Parathyroid adenoma (tissue), 2 donors: Measurements from ENCODE around the gene CEP85L.
A peak's percentile ranks its signal among the peaks of the same experiment; 100 is the strongest.

Source experiments
- H2AFZ ChIP-seq: fragments of 300-600 bp; sonication (generic); one replicate; pipeline ENCODE4 v1.7.0; 2017; ENCODE audit warnings: antibody characterized with exemption, mild to moderate bottlenecking
- H3K27ac ChIP-seq: fragments of 300-600 bp; sonication (generic); one replicate; pipeline ENCODE4 v1.7.0; 2017
- H3K27me3 ChIP-seq: fragments of 300-600 bp; sonication (generic); one replicate; pipeline ENCODE4 v1.7.0; 2017; ENCODE audit warnings: low read length; ENCODE audit not compliant: control insufficient read depth, insufficient read depth
- H3K36me3 ChIP-seq: fragments of 300-600 bp; sonication (generic); one replicate; pipeline ENCODE4 v1.7.0; 2017; ENCODE audit warnings: low read length; ENCODE audit not compliant: control insufficient read depth, insufficient read depth
- H3K4me1 ChIP-seq: fragments of 300-600 bp; sonication (generic); one replicate; pipeline ENCODE4 v1.7.0; 2017; ENCODE audit warnings: control low read depth
- H3K4me2 ChIP-seq: fragments of 300-600 bp; sonication (generic); one replicate; pipeline ENCODE4 v1.7.0; 2017; ENCODE audit warnings: low read length
- H3K4me3 ChIP-seq: fragments of 300-600 bp; sonication (generic); one replicate; pipeline ENCODE4 v1.7.0; 2017; ENCODE audit warnings: low read depth, low read length
- H3K79me2 ChIP-seq: fragments of 300-600 bp; sonication (generic); one replicate; pipeline ENCODE4 v1.7.0; 2017; ENCODE audit warnings: control low read depth
- H3K9ac ChIP-seq: fragments of 300-600 bp; sonication (generic); one replicate; pipeline ENCODE4 v1.7.0; 2017; ENCODE audit warnings: mild to moderate bottlenecking
- H3K9me3 ChIP-seq: fragments of 300-600 bp; sonication (generic); one replicate; pipeline ENCODE4 v1.7.0; 2017; ENCODE audit warnings: low read length; ENCODE audit not compliant: control insufficient read depth
- TF ChIP-seq, protein P1 (sequence below): fragments of 300-600 bp; sonication (generic); IDR thresholded peaks from one replicate; pipeline ENCODE4 v1.7.0; 2017; ENCODE audit warnings: antibody characterized with exemption, mild to moderate bottlenecking
- donor health status: primary hyperparathyroidism.

Gene CEP85L

DNA sequence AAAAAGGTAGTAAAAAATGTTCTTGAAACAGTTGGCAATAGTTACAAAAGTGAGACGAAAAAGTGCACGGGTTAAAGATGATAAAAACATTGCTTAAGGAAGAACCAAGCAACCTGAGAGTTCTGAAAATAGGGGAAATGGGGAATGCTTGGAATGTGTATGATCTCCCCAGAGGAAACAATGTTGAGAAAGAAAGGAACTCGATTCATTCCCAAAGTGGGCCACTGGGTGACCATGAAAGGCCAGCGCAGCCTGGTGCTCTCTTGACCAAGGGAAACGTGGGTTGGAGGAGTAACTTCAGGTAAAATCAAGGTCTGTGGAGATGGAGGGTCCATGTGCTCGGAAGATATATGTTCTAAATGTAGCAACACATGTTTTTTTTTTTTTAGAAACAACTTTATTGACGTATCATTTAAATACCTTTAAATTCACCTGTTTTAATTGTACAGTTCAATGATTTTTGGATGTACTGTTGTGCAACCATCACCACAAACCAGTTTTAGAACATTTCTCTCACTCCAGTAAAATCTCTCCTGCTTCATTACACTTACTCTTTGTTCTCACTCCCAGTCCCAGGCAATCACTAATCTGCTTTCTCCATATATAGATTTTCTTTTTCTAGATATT lies 34.5 kb upstream of the CEP85L start:
- Histone ChIP-seq H2AFZ (no peak overlapping the region), H3K79me2 (no peaks in the 10 kb centered on the region), H3K9me3 (no peaks in the 10 kb centered on the region), H3K36me3 (no peaks in the 10 kb centered on the region), H3K4me2 (no peak overlapping the region), H3K4me3 (no peak overlapping the region), H3K9ac (no peak overlapping the region), H3K4me1 (no peaks in the 10 kb centered on the region), H3K27ac (no peak overlapping the region), H3K27me3 (no peaks in the 10 kb centered on the region)
- TF ChIP-seq, protein P1, sequence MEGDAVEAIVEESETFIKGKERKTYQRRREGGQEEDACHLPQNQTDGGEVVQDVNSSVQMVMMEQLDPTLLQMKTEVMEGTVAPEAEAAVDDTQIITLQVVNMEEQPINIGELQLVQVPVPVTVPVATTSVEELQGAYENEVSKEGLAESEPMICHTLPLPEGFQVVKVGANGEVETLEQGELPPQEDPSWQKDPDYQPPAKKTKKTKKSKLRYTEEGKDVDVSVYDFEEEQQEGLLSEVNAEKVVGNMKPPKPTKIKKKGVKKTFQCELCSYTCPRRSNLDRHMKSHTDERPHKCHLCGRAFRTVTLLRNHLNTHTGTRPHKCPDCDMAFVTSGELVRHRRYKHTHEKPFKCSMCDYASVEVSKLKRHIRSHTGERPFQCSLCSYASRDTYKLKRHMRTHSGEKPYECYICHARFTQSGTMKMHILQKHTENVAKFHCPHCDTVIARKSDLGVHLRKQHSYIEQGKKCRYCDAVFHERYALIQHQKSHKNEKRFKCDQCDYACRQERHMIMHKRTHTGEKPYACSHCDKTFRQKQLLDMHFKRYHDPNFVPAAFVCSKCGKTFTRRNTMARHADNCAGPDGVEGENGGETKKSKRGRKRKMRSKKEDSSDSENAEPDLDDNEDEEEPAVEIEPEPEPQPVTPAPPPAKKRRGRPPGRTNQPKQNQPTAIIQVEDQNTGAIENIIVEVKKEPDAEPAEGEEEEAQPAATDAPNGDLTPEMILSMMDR: no peak

DNA sequence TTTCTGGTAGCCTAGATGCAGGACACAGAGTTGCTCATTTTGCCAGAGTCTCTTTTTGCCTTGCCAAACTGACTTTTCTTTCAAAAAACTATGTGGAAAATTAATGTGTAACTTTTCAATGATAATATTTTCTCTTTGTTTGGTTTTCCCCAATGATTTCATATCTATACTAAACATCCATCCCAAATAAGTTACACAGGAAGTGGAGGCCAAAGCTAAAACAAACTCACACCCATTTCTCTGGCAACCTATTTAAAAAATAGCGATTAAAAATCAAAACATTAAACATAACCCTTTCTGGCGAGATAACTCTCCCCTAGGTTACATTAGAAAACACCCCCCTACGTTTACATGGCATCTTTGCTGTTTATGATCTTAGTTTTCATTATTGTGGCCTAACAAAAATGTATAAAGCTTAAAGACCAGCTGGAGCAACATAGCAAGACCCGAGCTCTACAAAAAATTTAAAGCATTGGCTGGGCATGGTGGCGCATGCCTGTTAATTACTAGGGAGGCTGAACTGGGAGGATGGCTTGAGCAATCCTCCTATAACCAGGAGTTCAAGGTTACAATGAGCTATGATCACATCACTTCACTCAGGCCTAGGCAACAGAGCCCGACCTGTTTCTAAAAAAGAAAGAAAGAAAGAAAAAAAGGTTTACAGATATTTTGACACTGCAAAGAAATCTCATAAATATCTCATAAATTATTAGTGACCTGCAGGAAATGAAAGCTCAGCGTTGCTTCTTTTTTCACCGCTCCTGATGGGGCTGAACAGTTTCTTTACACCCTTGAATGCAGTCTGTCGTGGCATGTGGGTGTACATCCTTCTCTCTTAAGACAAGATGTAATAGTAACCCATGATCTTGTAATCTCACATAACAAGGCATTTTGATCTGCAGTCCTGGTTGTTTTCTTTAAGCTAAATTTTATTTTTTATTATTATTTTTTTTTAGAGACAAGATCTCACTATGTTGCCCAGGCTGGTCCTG lies 32.8 kb upstream of the CEP85L start:
- H3K4me3 ChIP-seq: no peak overlapping the region
- no peaks in the 10 kb centered on the region for H3K79me2 ChIP-seq
- H3K36me3 ChIP-seq: no peaks in the 10 kb centered on the region
- no peak overlapping the region for H3K4me2 ChIP-seq
- H3K9ac ChIP-seq: no peak overlapping the region
- no peak overlapping the region for H3K27ac ChIP-seq
- H3K9me3 ChIP-seq: no peaks in the 10 kb centered on the region
- no peaks in the 10 kb centered on the region for H3K27me3 ChIP-seq
- TF ChIP-seq, protein P1: no peak
- peak overlapping the region; percentile 13 for H2AFZ ChIP-seq
- H3K4me1 ChIP-seq: peaks cover 2% of the 10 kb centered on the region

DNA sequence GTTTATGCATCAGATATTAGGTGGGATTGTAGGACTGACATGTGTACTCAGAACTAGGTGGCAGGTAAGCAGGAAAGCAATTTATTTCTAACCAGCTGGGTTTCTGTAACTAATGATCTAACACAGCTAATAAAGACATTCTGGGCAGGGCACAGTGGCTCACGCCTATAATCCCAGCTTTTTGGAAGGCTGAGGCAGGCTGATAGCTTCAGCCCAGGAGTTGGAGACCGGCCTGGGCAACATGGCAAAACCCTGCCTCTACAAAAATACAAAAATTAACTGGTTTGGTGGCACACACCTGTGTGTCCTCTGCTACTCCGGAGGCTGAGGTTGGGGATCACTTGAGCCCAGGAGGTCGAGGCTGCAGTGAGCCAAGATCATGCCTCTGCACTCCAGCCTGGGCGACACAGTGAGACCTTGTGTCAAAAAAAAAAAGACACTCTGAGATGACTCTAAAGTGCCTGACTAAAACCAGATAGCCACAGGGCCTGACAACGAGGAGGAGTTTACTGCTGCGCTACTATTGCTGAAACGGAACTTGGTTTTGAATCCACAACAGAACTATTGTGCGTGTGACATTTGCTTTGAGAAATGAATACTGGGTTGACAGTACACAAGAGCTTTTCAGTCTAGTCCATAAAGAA lies 29.2 kb upstream of the CEP85L start:
- peaks cover 13% of the 10 kb centered on the region for H3K4me1 ChIP-seq
- peak overlapping the region; percentile 73 for H2AFZ ChIP-seq
- no peaks in the 10 kb centered on the region for H3K36me3 ChIP-seq
- H3K79me2 ChIP-seq: no peaks in the 10 kb centered on the region
- H3K4me2 ChIP-seq: no peak overlapping the region
- H3K27ac ChIP-seq: no peak overlapping the region
- H3K9me3 ChIP-seq: no peaks in the 10 kb centered on the region
- H3K9ac ChIP-seq: no peak overlapping the region
- no peaks in the 10 kb centered on the region for H3K27me3 ChIP-seq
- TF ChIP-seq, protein P1: no peak
- H3K4me3 ChIP-seq: no peak overlapping the region

DNA sequence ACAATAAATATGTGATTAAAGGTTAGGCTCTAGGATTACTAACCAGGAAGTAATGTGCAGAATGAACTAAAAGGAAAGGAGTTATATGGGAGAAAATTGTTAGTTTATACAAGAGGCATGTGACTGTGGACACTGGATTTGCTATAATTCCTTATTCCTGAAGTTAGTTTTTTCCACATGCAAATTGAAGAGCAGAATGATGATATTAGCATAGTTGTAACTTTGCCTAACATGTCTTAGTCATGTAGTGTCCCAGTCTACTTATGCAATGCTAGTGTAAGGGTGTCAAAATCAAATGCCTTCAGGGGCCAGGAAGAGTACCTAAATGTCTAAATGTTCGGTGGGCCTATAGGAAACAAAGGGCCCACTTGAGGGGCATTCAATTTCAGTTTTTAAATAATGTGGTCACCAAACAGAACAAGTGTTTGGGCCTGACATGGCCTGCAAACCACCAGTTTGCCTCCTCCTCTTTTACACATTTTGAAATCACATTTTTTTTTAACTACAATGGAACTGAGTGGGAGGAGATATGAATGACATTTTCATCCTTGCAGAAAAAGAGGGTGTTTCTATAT lies 28.0 kb upstream of the CEP85L start:
- H3K36me3 ChIP-seq: no peaks in the 10 kb centered on the region
- H3K4me1 ChIP-seq: peaks cover 13% of the 10 kb centered on the region
- no peaks in the 10 kb centered on the region for H3K9me3 ChIP-seq
- no peak overlapping the region for H3K4me2 ChIP-seq
- peak overlapping the region; percentile 16 for H2AFZ ChIP-seq
- TF ChIP-seq, protein P1: no peak
- H3K4me3 ChIP-seq: no peak overlapping the region
- no peaks in the 10 kb centered on the region for H3K27me3 ChIP-seq
- H3K79me2 ChIP-seq: no peaks in the 10 kb centered on the region
- H3K27ac ChIP-seq: no peak overlapping the region
- no peak overlapping the region for H3K9ac ChIP-seq
